H9 (cell line): ENCODE results near the gene ECHS1. TPM values are rescaled to one million over a fixed set of nuclear protein-coding genes. Genes with fewer than 3 reads are reported as not detected.

ENCODE experiments used
- DNase-seq: peaks from one replicate; pipeline ENCODE4 v3.0.0-alpha.2; 2017
- H2AFZ ChIP-seq: one replicate; pipeline ENCODE4 v1.6.1; 2013; ENCODE audit warnings: mild to moderate bottlenecking, low read length, control low read depth, moderate library complexity
- H2AK5ac ChIP-seq: 2 replicates; pipeline ENCODE4 v1.6.1; 2013; ENCODE audit warnings: low read length, control low read depth, mixed read lengths; ENCODE audit not compliant: insufficient read length
- H2BK120ac ChIP-seq: one replicate; pipeline ENCODE4 v1.6.1; 2013; ENCODE audit warnings: low read depth, mild to moderate bottlenecking, low read length, control low read depth, inconsistent platforms; ENCODE audit not compliant: poor library complexity, severe bottlenecking
- H2BK12ac ChIP-seq: 2 replicates; pipeline ENCODE4 v1.6.1; 2013; ENCODE audit warnings: low read length, control low read depth, mixed read lengths, low read depth; ENCODE audit not compliant: insufficient read length
- H2BK15ac ChIP-seq: 2 replicates; pipeline ENCODE4 v1.6.1; 2013; ENCODE audit warnings: low read depth, low read length, control low read depth
- H2BK20ac ChIP-seq: one replicate; pipeline ENCODE4 v1.6.1; 2013; ENCODE audit warnings: low read depth, mild to moderate bottlenecking, low read length, control low read depth, inconsistent platforms; ENCODE audit not compliant: poor library complexity, severe bottlenecking
- H2BK5ac ChIP-seq: 2 replicates; pipeline ENCODE4 v1.6.1; 2013; ENCODE audit warnings: low read length, control low read depth, mixed read lengths; ENCODE audit not compliant: insufficient read length
- H3K14ac ChIP-seq: 2 replicates; pipeline ENCODE4 v1.6.1; 2013; ENCODE audit warnings: low read length, control low read depth; ENCODE audit not compliant: insufficient read depth
- H3K18ac ChIP-seq: 2 replicates; pipeline ENCODE4 v1.6.1; 2013; ENCODE audit warnings: low read depth, mild to moderate bottlenecking, mixed read lengths, low read length, control low read depth; ENCODE audit not compliant: insufficient read length
- H3K23ac ChIP-seq: 2 replicates; pipeline ENCODE4 v1.6.1; 2013; ENCODE audit warnings: low read length, control low read depth, mixed read lengths, low read depth; ENCODE audit not compliant: insufficient read length
- H3K23me2 ChIP-seq: 2 replicates; pipeline ENCODE4 v1.6.1; 2013; ENCODE audit warnings: low read depth, mild to moderate bottlenecking, mixed read lengths, low read length, control low read depth; ENCODE audit not compliant: insufficient read length, poor library complexity, severe bottlenecking
- H3K27ac ChIP-seq: 2 replicates; pipeline ENCODE4 v1.5.1; 2013; ENCODE audit warnings: low read length, control low read depth, mixed read lengths, low read depth; ENCODE audit not compliant: insufficient read length
- H3K27me3 ChIP-seq: 2 replicates; pipeline ENCODE4 v1.6.1; 2013; ENCODE audit warnings: low read length, control low read depth, inconsistent platforms; ENCODE audit not compliant: insufficient read depth
- H3K4ac ChIP-seq: 2 replicates; pipeline ENCODE4 v1.6.1; 2013; ENCODE audit warnings: low read depth, mild to moderate bottlenecking, control low read depth, inconsistent platforms, low read length, moderate library complexity
- H3K4me1 ChIP-seq: 2 replicates; pipeline ENCODE4 v1.6.1; 2013; ENCODE audit warnings: low read length, control low read depth, inconsistent platforms; ENCODE audit not compliant: insufficient read depth
- H3K4me2 ChIP-seq: 2 replicates; pipeline ENCODE4 v1.6.1; 2013; ENCODE audit warnings: low read length, control low read depth, mixed read lengths; ENCODE audit not compliant: insufficient read length, insufficient read depth
- H3K56ac ChIP-seq: 2 replicates; pipeline ENCODE4 v1.6.1; 2013; ENCODE audit warnings: low read depth, mild to moderate bottlenecking, mixed read lengths, low read length, control low read depth; ENCODE audit not compliant: insufficient read length
- H3K79me1 ChIP-seq: 2 replicates; pipeline ENCODE4 v1.6.1; 2013; ENCODE audit warnings: low read depth, mild to moderate bottlenecking, moderate library complexity, low read length, control low read depth, inconsistent platforms; ENCODE audit not compliant: insufficient read depth, poor library complexity, severe bottlenecking
- H3K79me2 ChIP-seq: 2 replicates; pipeline ENCODE4 v1.6.1; 2013; ENCODE audit warnings: low read length, control low read depth, inconsistent platforms; ENCODE audit not compliant: insufficient read depth
- H3K9ac ChIP-seq: 2 replicates; pipeline ENCODE4 v1.6.1; 2013; ENCODE audit warnings: low read length, control low read depth, mixed read lengths; ENCODE audit not compliant: insufficient read length; ENCODE audit errors: extremely low read depth
- H3K9me3 ChIP-seq: one replicate; pipeline ENCODE4 v1.6.1; 2013; ENCODE audit warnings: low read depth, low read length, inconsistent platforms; ENCODE audit not compliant: control insufficient read depth
- H3T11ph ChIP-seq: one replicate; pipeline ENCODE4 v1.6.1; 2013; ENCODE audit warnings: mild to moderate bottlenecking, low read length, control low read depth, inconsistent platforms
- H4K20me1 ChIP-seq: one replicate; pipeline ENCODE4 v1.6.1; 2013; ENCODE audit not compliant: control insufficient read depth, insufficient read length, insufficient read depth
- H4K5ac ChIP-seq: 2 replicates; pipeline ENCODE4 v1.6.1; 2013; ENCODE audit warnings: low read depth, mild to moderate bottlenecking, mixed read lengths, low read length, control low read depth; ENCODE audit not compliant: insufficient read length
- H4K8ac ChIP-seq: replicated peaks from 2 replicates; pipeline ENCODE4 v1.6.1; 2013; ENCODE audit warnings: low read length, control low read depth, mixed read lengths, low read depth; ENCODE audit not compliant: insufficient read length
- H4K91ac ChIP-seq: 2 replicates; pipeline ENCODE4 v1.6.1; 2013; ENCODE audit warnings: low read depth, mild to moderate bottlenecking, moderate library complexity, mixed read lengths, low read length, control low read depth; ENCODE audit not compliant: insufficient read length
- H3K27ac Mint-ChIP-seq, 3 experiments: 2 replicates in 2 of 3; 3 replicates in 1 of 3; pipeline ENCODE4 v1.8.0; 2020 to 2021; ENCODE audit warnings: mixed read lengths in 3 of 3, mild to moderate bottlenecking in 1 of 3, moderate library complexity in 1 of 3
- H3K27me3 Mint-ChIP-seq: 2 replicates; pipeline ENCODE4 v1.8.0; 2021; ENCODE audit warnings: low read depth, mild to moderate bottlenecking, moderate library complexity, mixed read lengths
- H3K36me3 Mint-ChIP-seq, 3 experiments: 2 replicates in 2 of 3; 3 replicates in 1 of 3; pipeline ENCODE4 v1.8.0; 2020 to 2021; ENCODE audit warnings: low read depth in 3 of 3, mixed read lengths in 3 of 3; ENCODE audit not compliant: insufficient read depth in 1 of 3
- H3K4me1 Mint-ChIP-seq, 2 experiments: 2 replicates each; pipeline ENCODE4 v1.8.0; 2020; ENCODE audit warnings: mixed read lengths in 2 of 2
- H3K4me3 Mint-ChIP-seq, 2 experiments: 2 replicates in 1 of 2; 3 replicates in 1 of 2; pipeline ENCODE4 v1.8.0; 2020 to 2021; ENCODE audit warnings: mild to moderate bottlenecking in 2 of 2, mixed read lengths in 2 of 2, moderate library complexity in 1 of 2
- H3K9me3 Mint-ChIP-seq, 2 experiments: 2 replicates in 1 of 2; 3 replicates in 1 of 2; pipeline ENCODE4 v1.8.0; 2020; ENCODE audit warnings: mild to moderate bottlenecking in 2 of 2, mixed read lengths in 2 of 2, moderate library complexity in 1 of 2
- WGBS: extraction: QIAGEN DNeasy Blood & Tissue Kit; methylation state at CpG from one replicate; pipeline ENCODE4 v1.1.7; 2013; ENCODE audit warnings: missing lambda C conversion rate, low lambda C conversion rate, mixed read lengths; ENCODE audit not compliant: insufficient read length; ENCODE audit errors: extremely low coverage; 5-methylcytosine and 5-hydroxymethylcytosine counted together
- total RNA-seq: library from RNA; stranded (reverse); gene quantifications from 2 replicates; pipeline ENCODE4 v1.2.1, GENCODE V29; 2021
- TF ChIP-seq, protein P1 (sequence below): fragments of 200-600 bp; sonication (generic); conservative IDR thresholded peaks from 3 replicates; pipeline ENCODE4 v1.8.0; 2021; ENCODE audit warnings: antibody characterized with exemption, mild to moderate bottlenecking

The ECHS1 gene
- total RNA-seq, 1 experiment from 2014 or later: 94.1 TPM

DNA sequence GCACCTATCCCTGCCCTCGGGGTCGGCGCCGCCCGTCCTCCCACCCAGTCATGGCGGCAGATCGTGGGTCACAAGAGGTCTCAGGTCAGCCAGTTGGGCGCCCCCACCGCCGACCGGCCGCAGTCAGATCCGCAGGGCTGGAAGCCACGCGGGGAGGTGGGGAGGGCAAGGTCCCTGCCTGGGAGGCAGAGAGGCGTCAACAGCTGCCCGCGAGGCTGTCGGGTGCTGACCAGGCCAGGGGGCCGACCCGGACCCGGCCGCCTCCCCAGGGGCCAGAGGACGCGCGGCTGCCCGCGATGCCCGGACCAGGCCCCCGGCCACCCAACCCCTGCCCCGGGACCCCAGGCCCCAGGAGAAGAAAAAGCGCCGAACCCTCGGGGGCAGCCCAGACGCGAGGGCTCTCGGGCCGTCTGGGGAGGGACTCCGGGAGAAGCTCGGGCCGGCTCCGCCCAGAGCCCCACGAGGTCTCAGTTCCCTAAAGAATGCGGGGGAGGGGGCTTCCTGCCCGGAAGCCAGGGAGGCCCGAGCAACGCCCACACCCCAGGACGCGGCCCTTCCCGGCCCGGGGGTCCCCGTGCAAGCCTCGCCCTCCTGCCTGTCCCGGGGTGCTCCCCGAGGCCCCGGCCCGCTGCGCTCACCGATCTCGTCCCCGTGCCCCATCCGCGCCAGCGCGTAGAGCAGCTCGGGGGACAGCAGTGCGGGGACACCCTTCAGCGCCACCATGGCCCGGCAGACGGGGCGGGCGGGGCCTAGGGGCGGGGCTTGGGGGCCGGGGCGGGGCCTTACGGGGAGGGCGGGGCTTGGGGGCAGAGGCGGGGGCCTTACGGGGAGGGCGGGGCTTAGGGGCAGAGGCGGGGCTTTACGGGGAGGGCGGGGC, 15.6 kb downstream of the ECHS1 start, which contains the start of gene FUOM:
Gene FUOM (minus strand): TSS at position 735 of the 877 bp plus-strand sequence. CDS start 12 bp downstream, at position 723.
- Histone ChIP-seq H3K23me2 (no peaks in the 10 kb centered on the region), H3K27me3 (no peaks in the 10 kb centered on the region; the same call in 1 of the 2 replicates), H3K79me2 (no peaks in the 10 kb centered on the region), H3K18ac (peak within 1 kb of the TSS; percentile 77), H3K9ac (peak within 1 kb of the TSS; percentile 53), H3T11ph (no peak within 1 kb of the TSS), H2AK5ac (no peak within 1 kb of the TSS), H3K23ac (no peak within 1 kb of the TSS), H2BK5ac (no peak within 1 kb of the TSS), H2BK12ac (no peak within 1 kb of the TSS), H4K91ac (no peak within 1 kb of the TSS), H2BK120ac (no peak within 1 kb of the TSS), H2AFZ (no peak within 1 kb of the TSS), H3K14ac (peak within 1 kb of the TSS; percentile 89; the same call in 1 of the 2 replicates), H2BK20ac (no peak within 1 kb of the TSS), H3K4ac (no peak within 1 kb of the TSS), H3K4me2 (peak within 1 kb of the TSS; percentile 35), H3K79me1 (no peaks in the 10 kb centered on the region), H3K4me1 (no peaks in the 10 kb centered on the region), H2BK15ac (no peak within 1 kb of the TSS), H4K5ac (no peak within 1 kb of the TSS), H4K20me1 (no peaks in the 10 kb centered on the region), H3K9me3 (no peaks in the 10 kb centered on the region), H3K56ac (no peak within 1 kb of the TSS), H3K27ac (no peak within 1 kb of the TSS), H4K8ac (no peak within 1 kb of the TSS)
- TF ChIP-seq, protein P1, sequence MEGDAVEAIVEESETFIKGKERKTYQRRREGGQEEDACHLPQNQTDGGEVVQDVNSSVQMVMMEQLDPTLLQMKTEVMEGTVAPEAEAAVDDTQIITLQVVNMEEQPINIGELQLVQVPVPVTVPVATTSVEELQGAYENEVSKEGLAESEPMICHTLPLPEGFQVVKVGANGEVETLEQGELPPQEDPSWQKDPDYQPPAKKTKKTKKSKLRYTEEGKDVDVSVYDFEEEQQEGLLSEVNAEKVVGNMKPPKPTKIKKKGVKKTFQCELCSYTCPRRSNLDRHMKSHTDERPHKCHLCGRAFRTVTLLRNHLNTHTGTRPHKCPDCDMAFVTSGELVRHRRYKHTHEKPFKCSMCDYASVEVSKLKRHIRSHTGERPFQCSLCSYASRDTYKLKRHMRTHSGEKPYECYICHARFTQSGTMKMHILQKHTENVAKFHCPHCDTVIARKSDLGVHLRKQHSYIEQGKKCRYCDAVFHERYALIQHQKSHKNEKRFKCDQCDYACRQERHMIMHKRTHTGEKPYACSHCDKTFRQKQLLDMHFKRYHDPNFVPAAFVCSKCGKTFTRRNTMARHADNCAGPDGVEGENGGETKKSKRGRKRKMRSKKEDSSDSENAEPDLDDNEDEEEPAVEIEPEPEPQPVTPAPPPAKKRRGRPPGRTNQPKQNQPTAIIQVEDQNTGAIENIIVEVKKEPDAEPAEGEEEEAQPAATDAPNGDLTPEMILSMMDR: no peak
- Mint-ChIP-seq H3K27ac (no peak within 1 kb of the TSS; a peak in 1 of 7 replicates), H3K36me3 (peaks cover 12 to 15% (median 13%) of the 10 kb centered on the region in 3 experiments; a peak in 6 of 7 replicates), H3K4me1 (peaks cover 0 to 2% of the 10 kb centered on the region in 2 experiments; a peak in 1 of 4 replicates), H3K9me3 (no peaks in the 10 kb centered on the region), H3K27me3 (peaks cover 24% of the 10 kb centered on the region), H3K4me3 (peak within 1 kb of the TSS; percentile 75 to 83)
- peak; percentile 93 for DNase-seq
- no CpG with 5 or more reads among the region's 83 CpGs for WGBS
